K562 treated with DMSO at 1 percent for 4 hours (cell line): ENCODE data around the gene CSNK1A1L. TPM values are rescaled to one million over a fixed set of nuclear protein-coding genes. Genes with fewer than 3 reads are reported as not detected.

Source experiments
- total RNA-seq: library from RNA; unstranded; fragments of 300-600 nt; gene quantifications from 2 replicates; pipeline ENCODE4 v1.2.3, GENCODE V29; 2022; ENCODE audit not compliant: insufficient read depth

Gene CSNK1A1L
- total RNA-seq, result not detected in 2 replicates

GRCh38 chr13:37105251-37105714 lies at the start of gene CSNK1A1L:
Gene CSNK1A1L (minus strand): TSS chr13:37105664. CDS start chr13:37105256, 408 bp downstream.

GRCh38 chr13:37058910-37059847 lies 46.3 kb downstream of the CSNK1A1L start, which contains the start of gene SUPT20H:
Gene SUPT20H (minus strand): TSS chr13:37059688. CDS start chr13:37051490, 8,198 bp downstream.

Other genes starting within 250 kb of the CSNK1A1L start
- gene SMAD9, start 185.4 kb downstream of the CSNK1A1L start, total RNA-seq, result 0.10 and 0.49 TPM in 2 replicates
- 22.6 and 24.8 TPM in 2 replicates for gene ALG5, start 106.3 kb downstream of the CSNK1A1L start, total RNA-seq
- 55.0 and 66.1 TPM in 2 replicates for gene EXOSC8, start 104.9 kb downstream of the CSNK1A1L start, total RNA-seq
- gene SUPT20H, start 46.0 kb downstream of the CSNK1A1L start, total RNA-seq, result 15.3 and 22.0 TPM in 2 replicates